Activated CD4-positive, alpha-beta memory T cell treated with anti-CD3 and anti-CD28 coated beads for 36 hours (primary cell): ENCODE results near the gene CLIC5. TPM values are rescaled to one million over a fixed set of nuclear protein-coding genes. Genes with fewer than 3 reads are reported as not detected.

Experiments
- CTCF ChIA-PET: fragments of 350-600 bp; sonication (Branson Sonifier 250); formaldehyde crosslinking; loops from one replicate; lab custom pipeline; 2021; ENCODE audit warnings: antibody characterized with exemption, inconsistent platforms; lab: Charles Lee
- POLR2A ChIA-PET: fragments of 350-600 bp; sonication (Branson Sonifier 250); formaldehyde crosslinking; loops from one replicate; lab custom pipeline; 2021; ENCODE audit warnings: antibody characterized with exemption; lab: Charles Lee
- DNase-seq: peaks from one replicate; pipeline ENCODE4 v3.0.0-alpha.2; 2020
- H3K27ac Mint-ChIP-seq: one replicate; pipeline ENCODE4 v1.8.0; 2021; ENCODE audit warnings: mixed read lengths
- H3K27me3 Mint-ChIP-seq: one replicate; pipeline ENCODE4 v1.8.0; 2021; ENCODE audit warnings: mixed read lengths
- H3K36me3 Mint-ChIP-seq: one replicate; pipeline ENCODE4 v1.8.0; 2021; ENCODE audit warnings: mixed read lengths
- H3K4me1 Mint-ChIP-seq: one replicate; pipeline ENCODE4 v1.8.0; 2021; ENCODE audit warnings: low read depth, mixed read lengths
- H3K4me3 Mint-ChIP-seq: one replicate; pipeline ENCODE4 v1.8.0; 2021; ENCODE audit warnings: mild to moderate bottlenecking, mixed read lengths
- H3K9me3 Mint-ChIP-seq: one replicate; pipeline ENCODE4 v1.8.0; 2021; ENCODE audit warnings: mixed read lengths
- intact Hi-C: fragments of 100-400 bp; cut with micrococcal nuclease; formaldehyde crosslinking; loops from one replicate; pipeline ENCODE4 v1.15.1; 2023
- total RNA-seq, 2 experiments: library from RNA; stranded (reverse); gene quantifications; one replicate each; pipeline ENCODE4 v1.2.3, GENCODE V29; 2021

Gene CLIC5
- total RNA-seq, 2 experiments from 2014 or later: 8.0 to 8.5 TPM

DNA sequence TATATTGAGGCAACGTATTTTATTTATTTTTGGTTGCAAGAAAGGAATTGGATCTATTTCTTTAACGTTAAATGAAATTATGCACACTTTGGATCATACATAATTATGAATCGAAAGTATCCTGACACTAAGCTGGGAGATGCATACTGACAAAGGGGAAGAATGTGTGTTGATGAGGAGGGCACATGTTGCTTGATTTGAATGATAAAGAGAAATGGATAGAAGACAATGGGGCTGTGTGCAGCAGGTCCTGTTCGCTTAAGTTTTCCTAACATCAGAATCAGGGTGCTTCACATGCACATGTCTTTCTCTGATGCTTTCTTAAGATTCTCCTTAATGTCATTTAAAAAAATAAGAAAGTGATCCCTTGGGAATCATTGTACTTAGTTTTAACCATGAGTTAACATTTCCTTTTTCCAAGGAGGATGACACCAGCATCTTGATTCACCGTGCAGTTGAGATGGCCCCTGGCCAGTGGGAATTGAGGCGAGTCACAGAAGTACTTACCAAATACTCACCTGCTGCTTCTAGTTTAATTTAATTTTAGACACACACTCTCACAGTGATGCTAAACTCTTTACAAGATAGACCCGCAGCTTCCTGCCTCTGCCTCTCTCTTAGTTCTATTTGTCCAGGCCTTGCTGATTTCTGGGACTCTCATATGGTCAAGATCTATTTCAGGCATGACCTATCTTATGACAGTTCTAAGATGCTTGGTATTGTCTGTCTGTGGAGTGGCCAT is 116.5 kb downstream of the CLIC5 start:
- POLR2A ChIA-PET: no interaction called here
- intact Hi-C loops: no loop called here
- CTCF ChIA-PET: no interaction called here
- Mint-ChIP-seq H3K27ac (no peak overlapping the region), H3K36me3 (peaks cover 10% of the 10 kb centered on the region), H3K27me3 (no peaks in the 10 kb centered on the region), H3K9me3 (no peaks in the 10 kb centered on the region), H3K4me3 (no peak overlapping the region), H3K4me1 (peaks cover 22% of the 10 kb centered on the region)
- no peak for DNase-seq

DNA sequence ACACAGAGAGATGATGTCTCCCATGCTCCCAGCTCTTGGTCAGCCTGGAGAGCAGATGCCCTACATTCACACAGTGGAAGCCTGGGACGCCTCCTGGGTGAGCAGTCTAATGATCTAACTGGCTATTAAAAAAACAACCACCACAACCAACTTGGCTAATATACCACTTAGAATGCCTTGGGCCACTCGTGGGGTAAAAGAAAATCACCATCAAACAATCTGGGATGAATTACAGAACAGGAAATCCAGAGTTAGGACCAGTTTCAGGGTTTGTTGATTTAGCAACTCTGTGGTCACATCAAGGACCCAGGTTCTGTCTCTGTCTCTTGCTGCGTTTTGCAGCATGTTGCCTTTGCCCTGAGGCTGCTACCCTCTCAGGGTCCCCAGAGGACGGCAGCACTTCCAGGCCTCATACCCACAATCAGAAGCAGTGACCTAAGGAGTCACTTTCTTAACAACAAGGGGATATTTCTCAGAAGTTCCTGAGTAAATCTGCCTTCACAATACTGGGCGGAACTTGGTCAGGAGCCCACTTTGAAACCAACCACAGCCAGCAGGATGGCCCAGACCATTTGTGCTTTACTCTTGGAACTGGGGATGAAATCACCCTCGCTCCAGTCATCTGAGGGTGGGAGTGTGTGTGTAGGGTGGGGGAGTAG is 118.7 kb downstream of the CLIC5 start:
- peak; percentile 10 for DNase-seq
- H3K4me1 Mint-ChIP-seq: peaks cover 22% of the 10 kb centered on the region
- H3K27me3 Mint-ChIP-seq: no peaks in the 10 kb centered on the region
- no peak overlapping the region for H3K4me3 Mint-ChIP-seq
- peaks cover 3% of the 10 kb centered on the region for H3K36me3 Mint-ChIP-seq
- no peak overlapping the region for H3K27ac Mint-ChIP-seq
- intact Hi-C loops: no loop called here
- H3K9me3 Mint-ChIP-seq: no peaks in the 10 kb centered on the region
- ChIA-PET CTCF (no interaction called here), POLR2A (no interaction called here)

DNA sequence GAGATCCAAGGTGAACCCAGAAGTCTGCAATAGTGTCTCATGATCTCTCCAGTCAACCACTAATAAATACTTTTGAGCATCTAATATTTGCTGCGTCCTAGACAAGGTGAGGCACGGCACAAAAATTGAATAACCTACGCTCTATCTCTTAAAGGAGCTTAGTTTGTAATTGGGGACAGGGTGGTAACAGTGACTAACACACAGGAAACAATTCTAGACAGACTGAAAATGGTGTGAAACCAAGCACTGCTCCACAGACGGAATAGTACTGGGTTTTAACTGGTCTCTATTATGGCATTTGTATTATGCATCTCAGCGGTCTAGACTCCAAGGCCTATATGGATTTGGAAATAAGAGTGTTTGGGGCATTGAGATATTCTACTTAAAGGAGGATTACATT is 120.1 kb downstream of the CLIC5 start:
- H3K27ac Mint-ChIP-seq: no peak overlapping the region
- H3K4me1 Mint-ChIP-seq: peaks cover 22% of the 10 kb centered on the region
- intact Hi-C loops: no loop called here
- peaks cover under 1% of the 10 kb centered on the region for H3K36me3 Mint-ChIP-seq
- DNase-seq: no peak
- ChIA-PET POLR2A (interaction anchor here (1.0 kb wide), 1 partner anchor 193 kb away, joined by 5 read pairs; no protein-coding TSS in a partner anchor), CTCF (no interaction called here)
- no peaks in the 10 kb centered on the region for H3K27me3 Mint-ChIP-seq
- H3K4me3 Mint-ChIP-seq: no peak overlapping the region
- no peaks in the 10 kb centered on the region for H3K9me3 Mint-ChIP-seq

DNA sequence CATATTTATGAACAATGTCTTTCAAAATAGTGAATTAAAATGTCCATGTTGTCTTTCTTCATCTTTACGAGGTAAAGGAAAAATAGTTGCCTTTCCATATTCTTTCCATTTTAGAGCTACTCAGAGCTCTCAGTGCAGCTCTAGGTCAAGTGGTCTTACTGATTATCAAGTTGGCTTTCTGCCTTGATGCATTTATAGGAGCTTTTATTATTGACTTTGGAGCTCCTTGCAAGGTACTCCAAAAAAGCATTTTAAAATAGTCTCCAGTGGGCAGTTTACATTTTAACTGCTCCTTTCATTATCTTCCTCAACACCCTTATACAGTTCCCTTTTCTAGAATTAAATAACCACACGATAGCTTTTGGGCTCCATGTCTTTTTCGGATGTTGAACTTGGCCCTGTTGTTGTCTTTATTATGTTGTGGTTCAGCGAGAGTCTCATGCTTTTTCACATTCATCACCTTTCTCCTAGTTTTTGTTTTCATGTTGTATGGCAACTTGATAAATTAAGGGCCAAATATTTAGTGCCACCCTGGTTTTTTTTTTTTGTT is 122.9 kb downstream of the CLIC5 start:
- Mint-ChIP-seq H3K4me1 (peaks cover 22% of the 10 kb centered on the region), H3K36me3 (no peaks in the 10 kb centered on the region), H3K4me3 (no peak overlapping the region), H3K27ac (no peak overlapping the region), H3K27me3 (peaks cover 2% of the 10 kb centered on the region), H3K9me3 (no peaks in the 10 kb centered on the region)
- ChIA-PET POLR2A (no interaction called here), CTCF (no interaction called here)
- intact Hi-C loops: no loop called here
- DNase-seq: no peak

DNA sequence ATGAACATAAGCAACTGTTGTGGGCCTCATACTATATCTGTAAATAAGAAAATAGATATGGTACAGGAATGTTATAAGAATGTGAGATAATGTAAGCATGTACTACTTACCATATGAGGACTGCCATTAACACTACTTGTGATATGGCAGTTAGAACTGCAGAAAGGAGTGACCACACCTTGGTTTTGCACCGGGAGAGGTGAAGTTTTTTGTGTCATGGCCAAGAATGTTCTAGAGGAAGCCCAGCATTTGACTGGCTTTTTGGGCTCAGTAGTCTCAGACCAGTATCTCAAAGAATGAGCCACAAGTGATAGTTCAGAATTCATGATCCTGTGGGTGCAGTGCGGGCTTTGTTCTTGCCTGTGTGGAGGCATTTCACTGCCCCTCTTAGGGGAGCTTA is 123.5 kb downstream of the CLIC5 start:
- Mint-ChIP-seq H3K4me1 (peaks cover 16% of the 10 kb centered on the region), H3K27ac (no peak overlapping the region), H3K9me3 (no peaks in the 10 kb centered on the region), H3K4me3 (no peak overlapping the region), H3K36me3 (no peaks in the 10 kb centered on the region), H3K27me3 (peaks cover 2% of the 10 kb centered on the region)
- no peak for DNase-seq
- intact Hi-C loops: no loop called here
- ChIA-PET POLR2A (no interaction called here), CTCF (no interaction called here)

DNA sequence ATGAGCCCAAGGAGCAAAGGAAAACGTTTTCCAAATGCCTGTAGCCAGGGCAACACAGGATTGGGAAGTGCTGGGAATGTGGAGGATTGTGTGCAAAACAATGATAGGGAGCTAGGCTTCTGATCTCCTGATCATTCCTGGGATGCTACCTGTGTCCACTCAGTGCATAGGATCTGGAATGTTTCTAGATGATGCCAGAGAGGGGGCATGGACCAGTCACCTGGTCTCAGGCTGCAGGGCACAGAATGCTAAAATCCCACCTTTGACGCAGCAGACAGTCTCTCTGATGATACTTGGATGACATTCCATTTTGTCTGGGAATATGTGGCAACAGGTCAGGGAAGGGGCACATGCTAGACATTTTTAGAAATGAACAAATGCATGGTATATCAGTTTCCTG is 128.9 kb downstream of the CLIC5 start:
- Mint-ChIP-seq H3K36me3 (no peaks in the 10 kb centered on the region), H3K4me1 (no peaks in the 10 kb centered on the region), H3K9me3 (no peaks in the 10 kb centered on the region), H3K27me3 (peaks cover 11% of the 10 kb centered on the region), H3K4me3 (no peak overlapping the region), H3K27ac (no peak overlapping the region)
- intact Hi-C loops: no loop called here
- DNase-seq: no peak
- CTCF ChIA-PET: no interaction called here
- POLR2A ChIA-PET: no interaction called here

DNA sequence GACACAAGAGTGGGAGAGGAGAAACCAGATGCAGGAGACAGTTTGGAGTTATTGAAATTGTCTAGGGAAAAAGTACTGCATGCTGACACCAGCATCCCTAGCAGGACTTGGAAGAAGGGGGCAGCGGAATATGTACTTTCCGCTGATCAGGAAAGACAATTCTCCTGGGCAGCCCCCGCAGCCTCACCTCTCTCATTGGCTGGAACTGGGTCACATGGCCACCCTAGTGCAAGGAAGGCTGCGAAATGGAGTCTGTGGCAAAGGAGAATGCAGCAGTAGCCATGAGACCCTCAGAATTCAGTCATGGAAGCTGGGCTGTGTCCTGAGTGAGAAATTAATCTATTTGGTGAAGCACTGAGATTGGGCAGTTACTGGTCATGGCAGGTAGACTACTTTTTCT is 131.3 kb downstream of the CLIC5 start:
- Mint-ChIP-seq H3K4me3 (no peak overlapping the region), H3K27me3 (peaks cover 12% of the 10 kb centered on the region), H3K36me3 (no peaks in the 10 kb centered on the region), H3K9me3 (no peaks in the 10 kb centered on the region), H3K27ac (no peak overlapping the region), H3K4me1 (peaks cover 3% of the 10 kb centered on the region)
- no peak for DNase-seq
- intact Hi-C loops: no loop called here
- POLR2A ChIA-PET: no interaction called here
- CTCF ChIA-PET: no interaction called here

DNA sequence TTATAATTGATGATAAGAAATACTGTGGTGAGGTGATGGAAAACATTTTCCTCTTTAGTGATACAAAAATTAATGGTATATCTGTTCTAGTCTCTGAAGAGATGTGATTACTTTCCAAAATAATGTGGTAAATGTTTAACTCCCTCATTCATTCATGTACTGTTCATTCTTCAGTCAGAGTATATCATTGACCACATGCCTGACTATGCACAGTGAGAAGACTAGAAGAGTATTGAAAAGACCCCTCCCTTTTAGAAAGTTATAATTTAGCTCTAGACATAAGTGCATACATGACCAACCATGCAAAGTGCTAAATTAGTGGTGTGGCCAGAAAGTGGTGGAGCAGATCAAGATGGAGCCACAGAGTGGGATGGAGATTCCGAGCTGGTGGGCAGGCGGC is 133.0 kb downstream of the CLIC5 start:
- no peaks in the 10 kb centered on the region for H3K9me3 Mint-ChIP-seq
- peaks cover 3% of the 10 kb centered on the region for H3K4me1 Mint-ChIP-seq
- POLR2A ChIA-PET: no interaction called here
- H3K27ac Mint-ChIP-seq: no peak overlapping the region
- peaks cover 11% of the 10 kb centered on the region for H3K27me3 Mint-ChIP-seq
- no peaks in the 10 kb centered on the region for H3K36me3 Mint-ChIP-seq
- intact Hi-C loops: no loop called here
- H3K4me3 Mint-ChIP-seq: no peak overlapping the region
- no peak for DNase-seq
- CTCF ChIA-PET: no interaction called here

DNA sequence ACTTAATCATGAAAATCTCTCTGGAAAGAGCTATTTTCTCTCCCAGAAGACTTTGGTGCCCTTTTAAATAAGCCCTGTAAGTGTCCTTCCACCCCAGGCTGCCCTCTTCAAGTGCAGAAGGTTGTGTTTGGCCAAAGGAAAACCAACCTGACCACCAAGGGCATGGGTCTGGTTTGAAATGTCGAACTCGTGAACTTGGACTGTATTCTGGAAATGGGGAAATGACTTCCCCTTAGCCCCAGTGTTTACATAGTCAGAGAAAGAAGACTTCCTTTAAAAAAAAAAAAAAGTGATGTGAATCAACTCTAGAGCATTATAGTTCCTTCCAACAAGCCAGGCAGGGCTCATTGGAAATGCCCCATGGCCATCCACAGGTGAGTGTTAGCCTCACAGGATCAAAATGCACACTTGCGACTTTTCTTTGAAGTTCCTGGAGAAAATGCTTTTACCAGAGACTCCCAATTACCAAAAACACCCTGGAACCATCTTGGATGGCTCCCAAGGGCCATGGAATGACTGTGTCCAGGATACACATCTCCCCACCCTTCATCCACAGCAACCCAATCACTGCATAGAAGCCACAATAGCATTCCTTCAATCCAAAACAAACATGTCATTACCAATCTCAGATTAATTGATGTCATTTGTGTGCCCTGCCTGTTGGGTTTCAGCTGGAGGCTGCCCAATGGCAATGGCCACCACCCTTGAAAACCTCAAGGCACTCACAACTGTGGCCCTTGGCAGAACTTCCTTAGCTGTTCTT is 133.8 kb downstream of the CLIC5 start:
- no peak overlapping the region for H3K27ac Mint-ChIP-seq
- no peaks in the 10 kb centered on the region for H3K9me3 Mint-ChIP-seq
- POLR2A ChIA-PET: no interaction called here
- intact Hi-C loops: no loop called here
- no peak for DNase-seq
- H3K36me3 Mint-ChIP-seq: no peaks in the 10 kb centered on the region
- H3K27me3 Mint-ChIP-seq: peaks cover 12% of the 10 kb centered on the region
- peaks cover 3% of the 10 kb centered on the region for H3K4me1 Mint-ChIP-seq
- CTCF ChIA-PET: no interaction called here
- no peak overlapping the region for H3K4me3 Mint-ChIP-seq

DNA sequence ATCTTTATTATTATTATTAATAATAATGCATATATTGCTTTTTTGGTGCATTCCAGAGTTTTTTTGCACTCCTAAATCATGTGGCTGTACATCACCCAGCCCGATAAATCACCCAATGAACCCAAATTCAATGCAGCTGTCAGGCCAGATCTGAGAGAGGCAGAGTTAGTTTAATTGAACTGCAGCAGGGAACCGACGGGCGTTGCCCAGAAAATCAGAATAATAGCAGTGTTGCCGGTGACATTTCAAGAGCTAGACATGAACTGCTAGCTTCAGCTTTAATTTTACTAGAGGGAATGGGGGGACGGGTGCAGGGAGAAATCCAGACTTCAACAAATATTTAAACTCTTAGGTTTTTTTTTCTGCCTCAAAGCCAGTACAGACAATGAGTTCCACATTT is 135.0 kb downstream of the CLIC5 start:
- Mint-ChIP-seq H3K36me3 (no peaks in the 10 kb centered on the region), H3K27me3 (peaks cover 6% of the 10 kb centered on the region), H3K4me3 (no peak overlapping the region), H3K4me1 (peaks cover 3% of the 10 kb centered on the region), H3K9me3 (no peaks in the 10 kb centered on the region), H3K27ac (no peak overlapping the region)
- ChIA-PET POLR2A (no interaction called here), CTCF (no interaction called here)
- DNase-seq: no peak
- intact Hi-C loops: no loop called here

DNA sequence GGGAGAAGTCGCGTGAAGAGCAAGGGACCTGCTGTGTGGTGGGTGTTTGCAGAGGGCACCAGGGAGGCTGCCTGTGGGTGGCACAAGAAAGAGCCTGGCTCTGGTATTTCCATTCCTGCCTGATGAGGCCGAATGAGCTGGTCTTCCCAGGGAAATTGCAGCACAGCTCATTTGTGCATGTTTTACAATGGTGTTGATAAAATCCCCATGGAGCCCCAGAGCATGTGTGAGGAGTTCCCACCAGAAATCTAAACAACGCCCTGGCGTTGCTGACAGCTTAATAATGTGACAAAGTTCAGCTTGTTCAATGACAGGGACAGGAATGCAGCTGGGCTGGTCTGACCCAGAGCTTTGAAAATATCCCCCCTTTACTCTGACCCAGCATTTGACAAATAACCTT is 135.5 kb downstream of the CLIC5 start:
- Mint-ChIP-seq H3K27me3 (peaks cover 6% of the 10 kb centered on the region), H3K4me3 (no peak overlapping the region), H3K36me3 (no peaks in the 10 kb centered on the region), H3K4me1 (peaks cover 3% of the 10 kb centered on the region), H3K9me3 (no peaks in the 10 kb centered on the region), H3K27ac (no peak overlapping the region)
- ChIA-PET CTCF (no interaction called here), POLR2A (no interaction called here)
- DNase-seq: no peak
- intact Hi-C loops: no loop called here

DNA sequence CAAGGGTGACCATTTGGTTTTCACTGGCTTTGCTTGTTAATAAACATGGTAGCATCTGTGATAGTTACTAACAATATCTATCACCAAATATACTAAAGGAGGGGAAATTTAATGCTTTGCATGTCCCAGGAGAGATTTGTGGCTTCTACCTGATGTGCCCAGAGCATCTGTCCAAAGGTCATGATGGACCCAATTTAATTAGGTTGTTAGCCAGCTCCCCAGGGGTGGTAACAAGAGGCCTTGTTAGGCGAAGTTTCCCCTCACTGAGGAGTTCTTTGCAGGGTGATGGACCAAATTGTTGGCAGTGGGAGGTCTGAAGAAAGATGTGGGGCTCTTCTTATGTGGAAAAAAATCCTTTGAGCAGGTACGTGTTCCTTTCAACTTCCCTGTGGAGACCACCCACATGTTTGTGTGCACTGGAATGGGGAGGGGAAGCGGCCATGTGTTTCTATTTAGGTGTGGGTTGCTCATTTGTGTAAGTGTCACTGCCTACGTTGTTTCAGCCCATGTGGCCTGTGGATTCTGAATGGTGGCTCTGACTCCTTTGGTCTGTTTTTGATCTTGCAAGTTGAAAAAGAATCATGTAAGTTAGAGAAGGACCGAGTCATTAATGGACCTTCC is 137.6 kb downstream of the CLIC5 start:
- Mint-ChIP-seq H3K27ac (no peak overlapping the region), H3K4me1 (peaks cover 3% of the 10 kb centered on the region), H3K9me3 (no peaks in the 10 kb centered on the region), H3K36me3 (no peaks in the 10 kb centered on the region), H3K27me3 (peaks cover 5% of the 10 kb centered on the region), H3K4me3 (no peak overlapping the region)
- CTCF ChIA-PET: no interaction called here
- DNase-seq: no peak
- POLR2A ChIA-PET: no interaction called here
- intact Hi-C loops: no loop called here
